DMS 273 (cell line): ENCODE results near the gene SAFB.

ENCODE experiments used
- DNase-seq: peaks from one replicate; lab custom pipeline; 2025; ENCODE audit not compliant: unreplicated experiment; lab: John Stamatoyannopoulos, UW

The SAFB gene

GRCh38 chr19:5624741-5625278, 1.9 kb downstream of the SAFB start:
- DNase-seq = peak; percentile 38

GRCh38 chr19:5625641-5626040, 2.8 kb downstream of the SAFB start:
- DNase-seq = peak; percentile 29

GRCh38 chr19:5627395-5627904, 4.6 kb downstream of the SAFB start:
- DNase-seq = peak; percentile 98

GRCh38 chr19:5628461-5628860, 5.6 kb downstream of the SAFB start:
- no peak for DNase-seq

- DNase-seq = no peak
Observed at GRCh38 chr19:5628919-5629481, 6.1 kb downstream of the SAFB start.

GRCh38 chr19:5631567-5632240, 8.8 kb downstream of the SAFB start:
- no peak for DNase-seq

GRCh38 chr19:5632241-5632612, 9.3 kb downstream of the SAFB start:
- DNase-seq = no peak

GRCh38 chr19:5632657-5633056, 9.8 kb downstream of the SAFB start:
- DNase-seq = no peak

GRCh38 chr19:5635427-5635826, 12.5 kb downstream of the SAFB start:
- DNase-seq = no peak

- DNase-seq = no peak
Observed at GRCh38 chr19:5637971-5638370, 15.1 kb downstream of the SAFB start.

GRCh38 chr19:5641171-5641570, 18.3 kb downstream of the SAFB start:
- DNase-seq = no peak

GRCh38 chr19:5642204-5642603, 19.3 kb downstream of the SAFB start:
- DNase-seq = no peak

- DNase-seq = no peak
Observed at GRCh38 chr19:5643060-5643459, 20.2 kb downstream of the SAFB start.

- no peak for DNase-seq
Observed at GRCh38 chr19:5644037-5644436, 21.2 kb downstream of the SAFB start.

GRCh38 chr19:5645409-5645808, 22.5 kb downstream of the SAFB start:
- no peak for DNase-seq

- DNase-seq = no peak
Observed at GRCh38 chr19:5646703-5647102, 23.8 kb downstream of the SAFB start.

GRCh38 chr19:5648464-5648863, 25.6 kb downstream of the SAFB start:
- no peak for DNase-seq

- DNase-seq = no peak
Observed at GRCh38 chr19:5651361-5651760, 28.5 kb downstream of the SAFB start.

- no peak for DNase-seq
Observed at GRCh38 chr19:5652261-5652660, 29.4 kb downstream of the SAFB start.

- DNase-seq = no peak
Observed at GRCh38 chr19:5654931-5655330, 32.0 kb downstream of the SAFB start.

- no peak for DNase-seq
Observed at GRCh38 chr19:5655412-5655811, 32.5 kb downstream of the SAFB start.

GRCh38 chr19:5661483-5661882, 38.6 kb downstream of the SAFB start:
- DNase-seq = no peak

GRCh38 chr19:5663904-5664303, 41.0 kb downstream of the SAFB start:
- DNase-seq = no peak
